ENCODE data around the gene XPR1. TPM values are rescaled to one million over a fixed set of nuclear protein-coding genes. Genes with fewer than 3 reads are reported as not detected.
"Not testable (repeated sequence)": the region's sequence is repeated elsewhere in the genome, so short reads cannot be mapped to it uniquely, and the experiment has no call there.

Gene XPR1
- total RNA-seq, 2 experiments from 2014 or later, result 19.9 to 20.5 TPM

GRCh38 chr1:180854456-180854855 lies 222.6 kb downstream of the XPR1 start:
- ChIA-PET POLR2A (no interaction called here), CTCF (interaction anchor here (1.3 to 1.4 kb wide), 2 partner anchors 8 to 9 kb away, joined by 3 to 10 read pairs; no protein-coding TSS in a partner anchor)
- DNase-seq, result no peak
- Mint-ChIP-seq H3K36me3 (ENCODE audit: low read depth) (peaks cover 3% of the 10 kb centered on the region), H3K4me3 (no peak overlapping the region), H3K27me3 (no peaks in the 10 kb centered on the region), H3K9me3 (no peaks in the 10 kb centered on the region), H3K4me1 (peaks cover 16% of the 10 kb centered on the region), H3K27ac (no peak overlapping the region)

DNA sequence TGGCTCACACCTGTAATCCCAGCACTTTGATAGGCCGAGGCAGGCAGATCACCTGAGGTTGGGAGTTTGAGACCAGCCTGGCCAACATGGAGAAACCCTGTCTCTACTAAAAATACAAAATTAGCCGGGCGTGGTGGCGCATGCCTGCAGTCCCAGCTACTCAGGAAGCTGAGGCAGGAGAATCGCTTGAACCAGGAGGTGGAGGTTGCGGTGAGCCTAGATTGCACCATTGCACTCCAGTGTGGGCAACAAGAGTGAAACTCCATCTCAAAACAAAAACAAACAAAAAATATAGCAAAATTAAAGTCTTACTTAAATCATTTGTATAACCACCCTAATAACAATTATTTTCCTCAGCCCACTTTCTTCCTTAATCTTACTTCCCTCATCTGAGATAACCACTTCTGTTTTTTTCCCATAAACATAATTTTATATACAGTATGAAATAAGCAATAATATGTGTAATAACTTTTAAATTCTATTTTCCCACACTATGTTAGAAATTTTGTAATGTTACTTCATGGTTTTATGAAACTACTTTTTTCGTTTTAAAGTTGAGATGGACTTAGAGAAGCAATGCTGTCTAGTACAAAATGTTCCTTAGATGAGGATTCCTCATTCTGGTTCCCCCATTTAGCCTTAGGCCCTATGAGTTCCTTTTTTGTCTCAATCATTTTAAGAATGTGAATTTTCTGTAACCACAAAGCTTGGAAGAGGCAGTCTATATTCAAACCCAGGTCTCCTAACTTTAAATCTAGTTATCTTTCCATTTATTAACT lies 226.3 kb downstream of the XPR1 start:
- POLR2A ChIA-PET; DNase-seq; H3K4me1 Mint-ChIP-seq; H3K36me3 Mint-ChIP-seq (ENCODE audit: low read depth); H3K27me3 Mint-ChIP-seq; H3K4me3 Mint-ChIP-seq; H3K27ac Mint-ChIP-seq; H3K9me3 Mint-ChIP-seq: not testable (repeated sequence)
- CTCF ChIA-PET, result interaction anchor here (0.6 kb wide), 1 partner anchor 343 kb away, joined by 4 read pairs; no protein-coding TSS in a partner anchor

DNA sequence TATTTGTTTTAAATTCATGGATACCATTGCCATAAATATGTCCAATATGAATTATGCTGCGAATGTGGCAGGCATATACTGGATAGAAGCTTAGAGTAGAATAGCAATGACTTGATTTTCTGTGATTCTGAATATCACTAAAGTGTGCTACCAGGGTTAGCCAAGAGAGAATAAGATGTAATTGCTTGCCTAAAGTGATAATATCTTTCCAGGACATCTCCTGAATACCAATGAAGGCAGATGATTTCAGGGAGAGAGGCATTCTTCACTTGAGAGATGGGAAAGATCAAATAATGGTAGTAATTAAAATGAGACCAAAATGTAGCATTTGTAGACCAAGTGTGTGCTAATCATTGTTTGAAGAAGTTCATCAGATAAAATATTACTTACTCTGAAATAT lies 227.5 kb downstream of the XPR1 start:
- Mint-ChIP-seq H3K27ac (no peak overlapping the region), H3K9me3 (no peaks in the 10 kb centered on the region), H3K36me3 (ENCODE audit: low read depth) (peaks cover 3% of the 10 kb centered on the region), H3K4me1 (no peaks in the 10 kb centered on the region), H3K27me3 (no peaks in the 10 kb centered on the region), H3K4me3 (no peak overlapping the region)
- ChIA-PET POLR2A (no interaction called here), CTCF (interaction anchor here (7.4 kb wide), 1 partner anchor 325 kb away, joined by 113 read pairs; no protein-coding TSS in a partner anchor)
- no peak for DNase-seq

- no peak overlapping the region for H3K27ac Mint-ChIP-seq
- no peak for DNase-seq
- ChIA-PET CTCF (interaction anchor here (1.1 to 7.4 kb wide), 3 partner anchors 21 to 345 kb away, joined by 3 to 113 read pairs (median 84); no protein-coding TSS in a partner anchor), POLR2A (no interaction called here)
- no peak overlapping the region for H3K4me3 Mint-ChIP-seq
- H3K36me3 Mint-ChIP-seq (ENCODE audit: low read depth), result peaks cover 6% of the 10 kb centered on the region
- no peaks in the 10 kb centered on the region for H3K4me1 Mint-ChIP-seq
- no peaks in the 10 kb centered on the region for H3K27me3 Mint-ChIP-seq
- no peaks in the 10 kb centered on the region for H3K9me3 Mint-ChIP-seq
These were observed 228.7 kb downstream of the XPR1 start for GRCh38 chr1:180860535-180860934.

DNA sequence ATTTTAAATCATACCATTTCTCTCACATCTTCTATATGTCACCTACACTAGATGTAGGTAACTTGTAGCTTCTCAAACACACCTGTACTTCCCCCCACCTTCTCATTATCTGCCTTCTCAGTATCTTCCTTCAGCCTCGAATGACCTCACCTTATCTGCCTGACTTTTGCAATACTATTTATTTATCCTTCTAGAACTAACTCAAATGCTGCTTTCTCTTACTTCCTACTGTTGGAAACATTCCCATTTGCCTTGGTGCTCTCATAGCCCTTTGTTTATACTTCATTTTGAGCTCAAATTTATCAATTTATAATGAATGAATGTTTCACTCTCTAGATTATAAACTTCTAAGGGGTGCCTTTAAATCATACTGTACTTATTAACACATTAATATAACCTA lies 230.5 kb downstream of the XPR1 start:
- Mint-ChIP-seq H3K27me3 (no peaks in the 10 kb centered on the region), H3K9me3 (no peaks in the 10 kb centered on the region), H3K36me3 (ENCODE audit: low read depth) (peaks cover 11% of the 10 kb centered on the region), H3K4me1 (no peaks in the 10 kb centered on the region), H3K27ac (no peak overlapping the region), H3K4me3 (no peak overlapping the region)
- POLR2A ChIA-PET, result no interaction called here
- CTCF ChIA-PET, result interaction anchor here (0.8 to 7.4 kb wide), 18 partner anchors 8 to 360 kb away, joined by 3 to 113 read pairs (median 4); partner anchors contain the start of gene XPR1
- DNase-seq, result no peak

- H3K4me3 Mint-ChIP-seq, result no peak overlapping the region
These were observed 231.4 kb downstream of the XPR1 start for GRCh38 chr1:180863158-180863775.

DNA sequence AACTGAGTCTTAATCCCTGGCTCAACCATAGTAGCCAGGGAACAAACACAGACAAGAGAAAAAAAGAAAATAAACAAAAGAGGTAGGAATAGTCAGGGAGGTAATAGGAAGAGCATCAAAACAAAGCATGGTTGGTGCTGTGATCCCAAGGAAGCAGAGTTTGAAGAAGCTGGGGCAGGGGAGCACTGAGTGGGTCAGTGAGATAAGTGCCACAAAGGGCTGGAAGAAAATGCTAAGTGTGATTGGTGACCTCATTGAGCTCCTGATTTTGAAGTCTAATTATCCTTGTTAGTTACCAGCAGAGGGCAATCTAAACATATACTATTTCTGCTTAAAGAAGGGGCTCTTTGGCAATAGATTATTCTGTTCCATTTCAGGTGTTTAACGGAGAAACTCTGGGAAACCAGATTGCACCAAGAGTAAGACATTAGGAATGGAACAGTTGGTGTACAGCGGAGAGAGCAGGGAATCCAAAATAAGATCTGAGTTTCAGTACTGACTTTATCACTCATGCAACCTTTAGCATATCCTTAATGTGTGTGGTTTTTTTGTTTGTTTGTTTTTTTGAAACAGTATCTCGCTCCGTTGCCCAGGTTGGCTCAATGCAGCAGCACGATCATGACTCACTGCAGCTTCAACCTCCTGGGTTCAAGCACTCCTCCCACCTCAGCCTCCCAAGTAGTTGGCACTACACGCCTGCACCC lies 250.1 kb downstream of the XPR1 start:
- ChIA-PET POLR2A (interaction anchor here (1.1 kb wide), 1 partner anchor 282 kb away, joined by 3 read pairs; no protein-coding TSS in a partner anchor), CTCF (interaction anchor here (0.6 to 2.9 kb wide), 27 partner anchors 9 to 382 kb away, joined by 3 to 21 read pairs (median 3); partner anchors contain the start of gene MR1)
- no peaks in the 10 kb centered on the region for H3K9me3 Mint-ChIP-seq
- DNase-seq, result no peak
- H3K27ac Mint-ChIP-seq, result no peak overlapping the region
- H3K36me3 Mint-ChIP-seq (ENCODE audit: low read depth), result no peaks in the 10 kb centered on the region
- H3K27me3 Mint-ChIP-seq, result no peaks in the 10 kb centered on the region
- no peak overlapping the region for H3K4me3 Mint-ChIP-seq
- H3K4me1 Mint-ChIP-seq, result no peaks in the 10 kb centered on the region

More at GRCh38 chr1:180863158-180863775, 231.4 kb downstream of the XPR1 start:
- H3K4me1 Mint-ChIP-seq, result no peaks in the 10 kb centered on the region
- peaks cover 11% of the 10 kb centered on the region for H3K36me3 Mint-ChIP-seq (ENCODE audit: low read depth)
- H3K27ac Mint-ChIP-seq, result no peak overlapping the region
- DNase-seq, result no peak
- H3K27me3 Mint-ChIP-seq, result no peaks in the 10 kb centered on the region
- CTCF ChIA-PET, result interaction anchor here (0.6 to 7.4 kb wide), 21 partner anchors 9 to 361 kb away, joined by 3 to 113 read pairs (median 4); partner anchors contain the start of genes ACBD6 and XPR1
- POLR2A ChIA-PET, result no interaction called here
- no peaks in the 10 kb centered on the region for H3K9me3 Mint-ChIP-seq

- Mint-ChIP-seq H3K9me3 (no peaks in the 10 kb centered on the region), H3K36me3 (ENCODE audit: low read depth) (no peaks in the 10 kb centered on the region)
These were observed 252.9 kb downstream of the XPR1 start for GRCh38 chr1:180884588-180885300.

GRCh38 chr1:180886338-180886737 lies 254.5 kb downstream of the XPR1 start:
- Mint-ChIP-seq H3K9me3 (no peaks in the 10 kb centered on the region), H3K4me3 (no peak overlapping the region), H3K36me3 (ENCODE audit: low read depth) (no peaks in the 10 kb centered on the region), H3K27me3 (no peaks in the 10 kb centered on the region), H3K27ac (no peak overlapping the region), H3K4me1 (no peaks in the 10 kb centered on the region)
- ChIA-PET POLR2A (interaction anchor here (1.4 kb wide), 1 partner anchor 12 kb away, joined by 3 read pairs; no protein-coding TSS in a partner anchor), CTCF (interaction anchor here (1.2 kb wide), 1 partner anchor 8 kb away, joined by 3 read pairs; no protein-coding TSS in a partner anchor)
- DNase-seq, result no peak

More at GRCh38 chr1:180884588-180885300, 252.9 kb downstream of the XPR1 start:
- ChIA-PET CTCF (interaction anchor here (0.7 to 1.1 kb wide), 2 partner anchors 18 to 520 kb away, joined by 3 read pairs; no protein-coding TSS in a partner anchor), POLR2A (no interaction called here)
- no peak overlapping the region for H3K4me3 Mint-ChIP-seq
- H3K27me3 Mint-ChIP-seq, result no peaks in the 10 kb centered on the region
- no peaks in the 10 kb centered on the region for H3K4me1 Mint-ChIP-seq
- H3K27ac Mint-ChIP-seq, result no peak overlapping the region
- DNase-seq, result no peak

DNA sequence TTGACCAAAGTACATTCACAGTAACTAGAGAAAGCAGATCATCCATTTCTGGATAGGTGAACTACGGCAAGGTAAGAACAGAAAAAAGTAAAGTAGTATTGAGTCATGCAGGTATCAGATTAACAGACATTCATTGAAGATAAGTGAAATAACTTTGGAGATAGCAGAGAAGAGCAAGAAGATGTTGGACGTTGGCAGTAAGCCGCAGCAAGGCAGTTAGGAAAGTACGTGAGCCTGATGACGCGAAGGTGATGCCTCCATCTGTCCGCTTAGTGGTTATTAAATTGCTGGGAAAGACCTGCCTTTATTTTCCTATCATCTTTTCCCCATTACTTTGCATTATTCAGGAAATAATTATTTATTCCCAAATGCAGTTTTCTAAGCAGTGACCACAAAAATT lies 256.0 kb downstream of the XPR1 start:
- no peak for DNase-seq
- no peak overlapping the region for H3K4me3 Mint-ChIP-seq
- H3K4me1 Mint-ChIP-seq, result peaks cover 2% of the 10 kb centered on the region
- no peaks in the 10 kb centered on the region for H3K36me3 Mint-ChIP-seq (ENCODE audit: low read depth)
- ChIA-PET POLR2A (no interaction called here), CTCF (no interaction called here)
- H3K9me3 Mint-ChIP-seq, result no peaks in the 10 kb centered on the region
- no peaks in the 10 kb centered on the region for H3K27me3 Mint-ChIP-seq
- no peak overlapping the region for H3K27ac Mint-ChIP-seq

DNA sequence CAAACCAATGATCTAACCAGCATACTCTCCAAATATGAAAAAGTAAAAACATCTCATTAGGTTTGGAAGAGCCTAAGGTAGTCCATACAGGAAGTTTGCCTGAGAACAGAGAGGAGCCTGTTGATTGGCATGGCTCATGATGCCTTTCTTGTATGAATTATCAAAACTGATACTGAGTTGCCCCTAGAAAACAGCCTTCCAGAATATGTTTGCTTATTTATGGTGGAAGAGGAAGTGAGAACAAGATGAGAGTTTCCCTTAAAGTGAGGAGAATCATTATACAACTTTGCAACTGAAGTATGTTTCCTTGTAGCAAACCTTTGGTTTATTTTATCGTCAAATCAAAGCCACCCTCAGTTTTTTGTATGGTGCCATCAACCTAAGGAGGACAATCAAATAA lies 257.0 kb downstream of the XPR1 start:
- no peak for DNase-seq
- Mint-ChIP-seq H3K9me3 (no peaks in the 10 kb centered on the region), H3K36me3 (ENCODE audit: low read depth) (no peaks in the 10 kb centered on the region), H3K4me3 (no peak overlapping the region), H3K27me3 (no peaks in the 10 kb centered on the region), H3K27ac (no peak overlapping the region), H3K4me1 (peaks cover 4% of the 10 kb centered on the region)
- CTCF ChIA-PET, result no interaction called here
- POLR2A ChIA-PET, result no interaction called here

GRCh38 chr1:180889325-180889724 lies 257.5 kb downstream of the XPR1 start:
- no peak for DNase-seq
- H3K4me3 Mint-ChIP-seq, result no peak overlapping the region
- CTCF ChIA-PET, result interaction anchor here (0.8 kb wide), 1 partner anchor 134 kb away, joined by 5 read pairs; no protein-coding TSS in a partner anchor
- H3K4me1 Mint-ChIP-seq, result peaks cover 4% of the 10 kb centered on the region
- no peaks in the 10 kb centered on the region for H3K36me3 Mint-ChIP-seq (ENCODE audit: low read depth)
- POLR2A ChIA-PET, result no interaction called here
- no peaks in the 10 kb centered on the region for H3K9me3 Mint-ChIP-seq
- no peak overlapping the region for H3K27ac Mint-ChIP-seq
- H3K27me3 Mint-ChIP-seq, result no peaks in the 10 kb centered on the region

All from activated CD4-positive, alpha-beta memory T cell treated with anti-CD3 and anti-CD28 coated beads, Interleukin-2, amount 10 ng/mL, durations not matched to agents 7 days and 5 days (primary cell).